Gastrocnemius medialis (tissue), 4 donors: ENCODE measurements around the gene C19orf85.

ENCODE experiments used
- CTCF ChIP-seq, 5 experiments: fragments of 450-650 bp in 3 of 5; fragments of 200-600 bp in 2 of 5; sonication (generic) in 2 of 5; IDR thresholded peaks in 4 of 5; conservative IDR thresholded peaks in 1 of 5; 1 replicate in 4 of 5; 2 replicates in 1 of 5; pipeline ENCODE4 v1.5.1; 2016 to 2019; ENCODE audit warnings: antibody characterized with exemption in 5 of 5, mild to moderate bottlenecking in 3 of 5, moderate library complexity in 3 of 5
- POLR2A ChIP-seq, 2 donors: fragments of 450-650 bp; IDR thresholded peaks; one replicate each; pipeline ENCODE4 v1.6.1; 2017; ENCODE audit warnings: antibody characterized with exemption in 2 of 2, mild to moderate bottlenecking in 2 of 2, moderate library complexity in 2 of 2

GRCh38 chr19:55487924-55488687 is 23.6 kb upstream of the C19orf85 start, which contains the start of gene SSC5D:
- no peak for TF ChIP-seq CTCF (IDR thresholded peaks at IDR 0.05 in 4 of 5, conservative IDR thresholded peaks at IDR 0.05 in 1 of 5)
- TF ChIP-seq POLR2A (IDR thresholded peaks at IDR 0.05), result no peak
